Natural killer cell (primary cell): Measurements from ENCODE around the gene RAPGEF4. TPM values are rescaled to one million over a fixed set of nuclear protein-coding genes. Genes with fewer than 3 reads are reported as not detected.

ENCODE experiments used
- ATAC-seq, 3 donors: fragments of 150-1000 bp in 2 of 3; fragments of 200-7000 bp in 1 of 3; cut with Tn5 transposase; 1 replicate in 1 of 3; 2 replicates in 2 of 3; pipeline ENCODE4 v1.10.0; 2021; ENCODE audit warnings: mild to moderate bottlenecking in 2 of 3, moderate library complexity in 2 of 3
- DNase-seq, 2 donors: peaks; one replicate each; pipeline versions ENCODE4 v3.0.0 to v3.0.0-alpha.2; 2013 to 2021; ENCODE audit warnings: mixed read lengths in 1 of 2
- H3K27ac ChIP-seq: one replicate; pipeline ENCODE4 v1.5.1; 2013; ENCODE audit warnings: mild to moderate bottlenecking, low read length
- H3K27me3 ChIP-seq: one replicate; pipeline ENCODE4 v1.6.1; 2013; ENCODE audit warnings: low read length; ENCODE audit not compliant: control insufficient read depth, insufficient read depth
- H3K36me3 ChIP-seq: one replicate; pipeline ENCODE4 v1.6.1; 2013; ENCODE audit warnings: low read length; ENCODE audit not compliant: control insufficient read depth, insufficient read depth
- H3K4me1 ChIP-seq: one replicate; pipeline ENCODE4 v1.6.1; 2013; ENCODE audit warnings: low read length; ENCODE audit not compliant: control insufficient read depth, insufficient read depth
- H3K4me3 ChIP-seq: one replicate; pipeline ENCODE4 v1.5.1; 2013; ENCODE audit warnings: low read length
- H3K9me3 ChIP-seq: one replicate; pipeline ENCODE4 v1.6.1; 2013; ENCODE audit warnings: low read length; ENCODE audit not compliant: control insufficient read depth, insufficient read depth
- H3K27ac Mint-ChIP-seq, 2 donors: one replicate each; pipeline ENCODE4 v1.8.0; 2022; ENCODE audit warnings: mild to moderate bottlenecking in 2 of 2, mixed read lengths in 2 of 2, moderate library complexity in 1 of 2
- H3K27me3 Mint-ChIP-seq, 2 donors: one replicate each; pipeline ENCODE4 v1.8.0; 2022; ENCODE audit warnings: low read depth in 2 of 2, mixed read lengths in 2 of 2
- H3K36me3 Mint-ChIP-seq: one replicate; pipeline ENCODE4 v1.8.0; 2022; ENCODE audit warnings: mixed read lengths
- H3K4me1 Mint-ChIP-seq, 2 donors: one replicate each; pipeline ENCODE4 v1.8.0; 2022; ENCODE audit warnings: mixed read lengths in 2 of 2
- H3K4me3 Mint-ChIP-seq: one replicate; pipeline ENCODE4 v1.8.0; 2022; ENCODE audit warnings: mild to moderate bottlenecking, moderate library complexity, mixed read lengths
- H3K9me3 Mint-ChIP-seq, 2 donors: one replicate each; pipeline ENCODE4 v1.8.0; 2022; ENCODE audit warnings: mixed read lengths in 2 of 2
- WGBS: methylation state at CpG from one replicate; pipeline ENCODE4 v1.1.7; 2013; ENCODE audit warnings: missing lambda C conversion rate; ENCODE audit not compliant: insufficient coverage; 5-methylcytosine and 5-hydroxymethylcytosine counted together
- intact Hi-C: fragments of 100-400 bp; cut with micrococcal nuclease; formaldehyde crosslinking; loops from one replicate; pipeline ENCODE4 v1.14.2; 2022
- total RNA-seq, 4 donors: library from RNA; stranded (reverse); fragments of 120-200 nt in 1 of 4; gene quantifications; one replicate each; pipeline versions ENCODE4 v1.2.3 to v1.2.4, GENCODE V29; 2013 to 2022
- TF ChIP-seq, protein P1 (sequence below): fragments of 200-600 bp; IDR thresholded peaks from one replicate; pipeline ENCODE4 v1.8.0; 2022; ENCODE audit warnings: antibody characterized with exemption

Gene RAPGEF4
- total RNA-seq, 3 donors from 2014 or later (not counting 1 experiment from before 2014, with no cell fraction given): 0.50 TPM; not detected in 2

DNA sequence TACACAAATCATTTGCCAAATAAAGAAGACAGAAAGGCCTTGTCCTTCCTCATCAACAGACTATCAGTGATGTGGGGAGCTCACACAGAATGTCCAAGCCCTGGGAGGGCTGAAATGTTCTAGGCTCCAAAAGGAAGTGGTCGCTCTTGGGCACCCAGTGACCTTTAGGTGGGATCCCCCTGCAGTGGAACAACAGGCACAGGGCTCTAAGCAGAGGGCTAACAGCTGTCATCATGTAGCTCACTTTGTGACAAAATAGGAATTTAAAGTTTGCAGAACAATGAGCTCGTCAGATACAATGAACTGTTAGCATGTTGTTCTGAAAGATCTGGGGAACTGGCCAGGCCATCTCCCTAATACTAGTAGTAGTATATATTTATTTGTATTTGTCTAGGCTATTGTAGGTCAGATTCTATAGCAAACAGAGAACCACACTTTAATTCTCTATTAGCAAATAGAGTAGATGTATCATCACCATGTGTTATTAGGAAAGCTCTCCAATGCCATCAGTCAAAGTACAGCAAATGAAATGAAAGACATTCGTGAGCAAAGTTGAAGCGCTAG, 188.5 kb downstream of the RAPGEF4 start:
- H3K36me3 Mint-ChIP-seq: no peaks in the 10 kb centered on the region
- no peaks in the 10 kb centered on the region for H3K4me1 ChIP-seq
- no peak overlapping the region for H3K27ac Mint-ChIP-seq
- DNase-seq (no peak), ATAC-seq (no peak)
- no peaks in the 10 kb centered on the region for H3K36me3 ChIP-seq
- intact Hi-C loops: no loop called here
- no peaks in the 10 kb centered on the region for H3K9me3 Mint-ChIP-seq
- WGBS: 83% methylated on average over 4 of the region's 4 CpGs
- H3K4me3 ChIP-seq: no peak overlapping the region
- no peak overlapping the region for H3K4me3 Mint-ChIP-seq
- peaks cover 0 to 8% of the 10 kb centered on the region in 2 donors for H3K27me3 Mint-ChIP-seq
- H3K9me3 ChIP-seq: no peaks in the 10 kb centered on the region
- H3K27me3 ChIP-seq: no peaks in the 10 kb centered on the region
- TF ChIP-seq, protein P1, sequence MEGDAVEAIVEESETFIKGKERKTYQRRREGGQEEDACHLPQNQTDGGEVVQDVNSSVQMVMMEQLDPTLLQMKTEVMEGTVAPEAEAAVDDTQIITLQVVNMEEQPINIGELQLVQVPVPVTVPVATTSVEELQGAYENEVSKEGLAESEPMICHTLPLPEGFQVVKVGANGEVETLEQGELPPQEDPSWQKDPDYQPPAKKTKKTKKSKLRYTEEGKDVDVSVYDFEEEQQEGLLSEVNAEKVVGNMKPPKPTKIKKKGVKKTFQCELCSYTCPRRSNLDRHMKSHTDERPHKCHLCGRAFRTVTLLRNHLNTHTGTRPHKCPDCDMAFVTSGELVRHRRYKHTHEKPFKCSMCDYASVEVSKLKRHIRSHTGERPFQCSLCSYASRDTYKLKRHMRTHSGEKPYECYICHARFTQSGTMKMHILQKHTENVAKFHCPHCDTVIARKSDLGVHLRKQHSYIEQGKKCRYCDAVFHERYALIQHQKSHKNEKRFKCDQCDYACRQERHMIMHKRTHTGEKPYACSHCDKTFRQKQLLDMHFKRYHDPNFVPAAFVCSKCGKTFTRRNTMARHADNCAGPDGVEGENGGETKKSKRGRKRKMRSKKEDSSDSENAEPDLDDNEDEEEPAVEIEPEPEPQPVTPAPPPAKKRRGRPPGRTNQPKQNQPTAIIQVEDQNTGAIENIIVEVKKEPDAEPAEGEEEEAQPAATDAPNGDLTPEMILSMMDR: no peak
- no peak overlapping the region for H3K27ac ChIP-seq
- no peaks in the 10 kb centered on the region for H3K4me1 Mint-ChIP-seq

DNA sequence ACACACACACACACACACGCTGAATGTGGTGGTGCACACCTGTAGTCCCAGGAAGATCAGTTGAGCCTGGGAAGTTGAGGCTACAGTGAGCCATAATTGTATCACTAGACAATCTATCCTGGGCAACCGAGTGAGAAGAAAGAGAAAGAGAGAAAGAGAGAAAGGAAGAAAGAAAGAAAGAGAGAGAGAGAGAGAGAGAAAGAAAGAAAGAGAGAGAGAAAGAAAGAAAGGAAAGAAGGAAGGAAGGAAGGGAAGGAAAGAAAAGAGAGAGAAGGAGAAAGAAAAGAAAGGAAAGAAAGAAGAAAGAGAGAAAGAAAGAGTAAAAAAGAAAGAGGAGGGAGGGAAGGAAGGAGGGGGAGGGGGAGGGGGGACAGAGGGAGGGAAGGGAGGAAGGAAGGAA, 190.0 kb downstream of the RAPGEF4 start:
- TF ChIP-seq, protein P1: no peak
- H3K9me3 Mint-ChIP-seq: no peaks in the 10 kb centered on the region
- no peak overlapping the region for H3K4me3 Mint-ChIP-seq
- no peaks in the 10 kb centered on the region for H3K27me3 ChIP-seq
- DNase-seq (no peak), ATAC-seq (no peak)
- no peak overlapping the region for H3K4me3 ChIP-seq
- 90% methylated on average over 1 of the region's 2 CpGs for WGBS
- no peaks in the 10 kb centered on the region for H3K4me1 ChIP-seq
- no peak overlapping the region for H3K27ac Mint-ChIP-seq
- no peaks in the 10 kb centered on the region for H3K4me1 Mint-ChIP-seq
- H3K27ac ChIP-seq: no peak overlapping the region
- no peaks in the 10 kb centered on the region for H3K36me3 ChIP-seq
- H3K9me3 ChIP-seq: no peaks in the 10 kb centered on the region
- H3K27me3 Mint-ChIP-seq: peaks cover 9 to 14% of the 10 kb centered on the region in 2 donors
- intact Hi-C loops: no loop called here
- H3K36me3 Mint-ChIP-seq: no peaks in the 10 kb centered on the region

DNA sequence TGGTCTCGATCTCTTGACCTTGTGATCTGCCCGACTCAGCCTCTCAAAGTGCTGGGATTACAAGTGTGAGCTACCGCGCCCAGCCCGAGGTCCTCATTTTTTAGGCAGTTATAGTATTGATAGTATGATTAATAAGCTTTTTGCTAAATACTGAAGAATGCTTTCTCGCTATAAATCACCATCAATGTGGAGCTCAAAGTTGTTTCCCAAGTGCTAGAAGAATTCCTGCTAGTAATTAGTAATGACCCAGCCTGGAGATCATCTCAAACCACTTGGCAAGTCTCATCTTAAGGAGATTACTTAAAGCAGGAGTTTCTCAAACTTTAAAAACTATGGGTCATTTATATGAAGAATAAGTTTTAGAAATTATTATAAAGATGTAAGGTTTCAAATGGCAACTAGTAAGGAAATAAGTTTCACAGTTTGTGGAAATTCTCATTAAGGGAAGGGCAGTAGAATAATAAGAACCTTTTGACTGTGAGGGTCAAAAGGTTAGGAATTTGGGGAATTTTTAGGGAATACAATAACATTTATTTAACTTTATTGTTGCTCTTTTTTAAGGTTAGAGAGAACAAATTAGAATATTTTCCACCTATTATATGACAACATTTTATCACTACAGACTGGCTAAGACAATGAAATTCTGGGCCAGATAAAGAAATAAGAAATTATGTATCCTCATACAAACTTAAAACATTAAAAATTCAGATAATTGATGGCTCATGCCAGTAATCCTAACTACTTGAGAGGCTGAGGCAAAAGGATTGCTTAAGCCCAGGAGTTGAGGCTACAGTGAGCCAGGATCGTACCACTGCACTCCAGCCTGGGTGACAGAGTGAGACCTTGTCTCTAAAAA, 191.4 kb downstream of the RAPGEF4 start:
- DNase-seq (no peak), ATAC-seq (no peak)
- Histone ChIP-seq H3K9me3 (no peaks in the 10 kb centered on the region), H3K4me1 (no peaks in the 10 kb centered on the region), H3K27ac (no peak overlapping the region), H3K4me3 (no peak overlapping the region), H3K27me3 (no peaks in the 10 kb centered on the region), H3K36me3 (no peaks in the 10 kb centered on the region)
- no peaks in the 10 kb centered on the region for H3K36me3 Mint-ChIP-seq
- H3K9me3 Mint-ChIP-seq: no peaks in the 10 kb centered on the region
- 95% methylated on average over 7 of the region's 7 CpGs for WGBS
- TF ChIP-seq, protein P1: no peak
- peaks cover 4 to 6% of the 10 kb centered on the region in 2 donors for H3K4me1 Mint-ChIP-seq
- peaks cover 18 to 21% of the 10 kb centered on the region in 2 donors for H3K27me3 Mint-ChIP-seq
- intact Hi-C loops: no loop called here
- no peak overlapping the region for H3K27ac Mint-ChIP-seq
- no peak overlapping the region for H3K4me3 Mint-ChIP-seq
